ENCODE measurements around the gene CALR3.

CALR3 gene

DNA sequence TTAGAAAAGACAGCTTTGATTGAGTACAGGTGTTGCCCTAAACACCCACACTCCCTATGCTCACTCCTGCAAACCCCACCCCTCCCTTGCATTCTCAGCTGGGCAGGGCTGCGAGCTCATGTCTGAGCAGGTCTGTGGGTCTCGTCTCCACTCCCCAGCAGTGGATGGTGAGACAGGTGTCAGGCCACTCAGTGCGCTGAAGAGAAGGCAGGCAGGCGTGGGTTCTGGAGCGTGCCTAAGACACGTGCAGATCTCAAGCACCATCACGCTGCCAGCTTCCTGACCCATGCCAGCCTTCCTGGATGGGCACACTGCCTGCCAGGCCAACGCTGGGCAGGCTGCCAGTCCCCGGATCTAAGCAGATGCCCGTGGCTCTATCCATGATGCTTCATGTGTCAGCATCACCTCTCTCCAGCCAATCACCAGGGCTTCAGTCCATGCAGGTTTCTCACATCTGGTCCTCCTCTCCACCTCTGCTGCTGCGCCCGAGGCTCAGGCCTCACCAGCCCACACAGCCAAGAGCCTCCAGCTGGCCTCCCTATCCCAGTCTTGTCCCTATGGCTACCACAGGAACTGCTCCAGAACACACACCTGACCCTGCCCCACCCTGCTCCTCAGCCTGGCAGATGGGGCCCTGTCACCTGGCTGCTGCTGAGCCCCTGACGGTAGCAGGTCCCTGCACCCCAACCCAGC lies 66.8 kb downstream of the CALR3 start:
- DNase-seq (ENCODE audit: low spot score): peak; percentile 28

All from kidney tubule cell (primary cell).